ENCODE data around the gene WNT3. TPM values are rescaled to one million over a fixed set of nuclear protein-coding genes. Genes with fewer than 3 reads are reported as not detected.

Gene WNT3
- total and polyA plus RNA-seq, 4 donors = 0.74 to 2.9 (median 1.4) TPM

DNA sequence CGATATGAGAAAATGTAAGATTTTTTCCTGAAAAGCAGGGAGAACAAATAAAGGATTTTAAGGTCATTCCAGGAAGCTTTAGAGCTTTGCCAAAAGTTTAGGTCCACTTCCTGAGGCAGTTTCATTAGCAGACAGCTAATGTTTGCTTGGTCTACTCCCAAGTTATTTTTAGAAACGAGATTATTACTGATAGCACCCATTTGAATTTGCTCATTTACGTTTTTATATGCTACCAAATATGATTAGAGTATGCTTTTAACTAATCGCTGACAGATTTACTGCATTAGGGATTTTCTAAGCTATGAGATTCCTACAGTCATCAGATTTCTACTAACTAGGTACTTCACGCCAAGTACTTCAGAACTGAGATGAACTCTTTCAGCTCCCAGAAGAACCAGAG lies 98.1 kb downstream of the WNT3 start:
- peak in 2 of 3 donors; percentile 25 to 38 for DNase-seq

DNA sequence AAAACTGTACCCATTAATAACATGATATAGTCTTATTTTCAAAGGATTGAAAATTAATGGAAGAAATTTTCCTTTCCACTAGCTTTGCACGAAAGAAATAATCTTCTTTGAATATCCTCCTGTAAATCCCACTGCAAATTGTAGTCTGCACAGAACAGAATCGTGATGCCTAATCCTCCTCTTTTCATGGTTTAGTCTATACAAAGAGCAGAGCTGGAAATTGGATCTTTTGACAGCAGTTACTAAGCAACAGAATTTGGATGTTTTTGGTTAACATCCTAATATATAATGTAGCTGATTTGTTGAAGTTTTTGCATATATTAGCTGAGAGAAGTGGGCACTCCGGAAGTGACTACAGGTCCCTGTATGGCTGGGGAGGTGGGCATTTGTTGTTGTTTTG lies 98.6 kb downstream of the WNT3 start:
- Histone ChIP-seq H3K4me3 (no peak overlapping the region), H3K4me1 (ENCODE audit: control insufficient read depth in 5 of 5, insufficient read depth in 5 of 5, low read length in 5 of 5) (peaks cover 0 to 9% (median 5%) of the 10 kb centered on the region in 5 donors), H3K27ac (ENCODE audit: low read depth in 1 of 2, low read length in 1 of 2) (no peak overlapping the region), H3K9ac (ENCODE audit: insufficient read depth in 1 of 2, low read length in 2 of 2) (no peak overlapping the region), H3K9me3 (ENCODE audit: control insufficient read depth in 4 of 4, insufficient read depth in 3 of 4, low read length in 3 of 4) (no peaks in the 10 kb centered on the region), H3K27me3 (ENCODE audit: control insufficient read depth in 3 of 3, insufficient read depth in 3 of 3, low read length in 2 of 3) (no peaks in the 10 kb centered on the region), H3K36me3 (ENCODE audit: control insufficient read depth in 4 of 4, insufficient read depth in 4 of 4, low read length in 4 of 4) (peaks cover 4 to 6% (median 4%) of the 10 kb centered on the region in 4 donors)
- WGBS, 2 donors = 72 to 92% methylated on average over 3 of the region's 3 CpGs
- TF ChIP-seq, protein P1, sequence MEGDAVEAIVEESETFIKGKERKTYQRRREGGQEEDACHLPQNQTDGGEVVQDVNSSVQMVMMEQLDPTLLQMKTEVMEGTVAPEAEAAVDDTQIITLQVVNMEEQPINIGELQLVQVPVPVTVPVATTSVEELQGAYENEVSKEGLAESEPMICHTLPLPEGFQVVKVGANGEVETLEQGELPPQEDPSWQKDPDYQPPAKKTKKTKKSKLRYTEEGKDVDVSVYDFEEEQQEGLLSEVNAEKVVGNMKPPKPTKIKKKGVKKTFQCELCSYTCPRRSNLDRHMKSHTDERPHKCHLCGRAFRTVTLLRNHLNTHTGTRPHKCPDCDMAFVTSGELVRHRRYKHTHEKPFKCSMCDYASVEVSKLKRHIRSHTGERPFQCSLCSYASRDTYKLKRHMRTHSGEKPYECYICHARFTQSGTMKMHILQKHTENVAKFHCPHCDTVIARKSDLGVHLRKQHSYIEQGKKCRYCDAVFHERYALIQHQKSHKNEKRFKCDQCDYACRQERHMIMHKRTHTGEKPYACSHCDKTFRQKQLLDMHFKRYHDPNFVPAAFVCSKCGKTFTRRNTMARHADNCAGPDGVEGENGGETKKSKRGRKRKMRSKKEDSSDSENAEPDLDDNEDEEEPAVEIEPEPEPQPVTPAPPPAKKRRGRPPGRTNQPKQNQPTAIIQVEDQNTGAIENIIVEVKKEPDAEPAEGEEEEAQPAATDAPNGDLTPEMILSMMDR (IDR thresholded peaks at IDR 0.05; ENCODE audit: control extremely low read depth, extremely low read depth) = no peak
- DNase-seq (no peak), ATAC-seq (ENCODE audit: insufficient read depth, low FRiP score) (no peak)

More for the DNA sequence above, 98.1 kb downstream of the WNT3 start:
- Histone ChIP-seq H3K4me3 (no peak overlapping the region), H3K9me3 (ENCODE audit: control insufficient read depth in 4 of 4, insufficient read depth in 3 of 4, low read length in 3 of 4) (no peaks in the 10 kb centered on the region), H3K4me1 (ENCODE audit: control insufficient read depth in 5 of 5, insufficient read depth in 5 of 5, low read length in 5 of 5) (peaks cover 0 to 9% (median 5%) of the 10 kb centered on the region in 5 donors), H3K36me3 (ENCODE audit: control insufficient read depth in 4 of 4, insufficient read depth in 4 of 4, low read length in 4 of 4) (peaks cover 2 to 6% (median 4%) of the 10 kb centered on the region in 4 donors), H3K9ac (ENCODE audit: insufficient read depth in 1 of 2, low read length in 2 of 2) (no peak overlapping the region), H3K27ac (ENCODE audit: low read depth in 1 of 2, low read length in 1 of 2) (no peak overlapping the region), H3K27me3 (ENCODE audit: control insufficient read depth in 3 of 3, insufficient read depth in 3 of 3, low read length in 2 of 3) (no peaks in the 10 kb centered on the region)
- WGBS, 2 donors = 53 to 73% methylated on average over 5 of the region's 5 CpGs
- TF ChIP-seq, protein P1 (IDR thresholded peaks at IDR 0.05; ENCODE audit: control extremely low read depth, extremely low read depth) = no peak
- ATAC-seq (ENCODE audit: insufficient read depth, low FRiP score) = no peak

DNA sequence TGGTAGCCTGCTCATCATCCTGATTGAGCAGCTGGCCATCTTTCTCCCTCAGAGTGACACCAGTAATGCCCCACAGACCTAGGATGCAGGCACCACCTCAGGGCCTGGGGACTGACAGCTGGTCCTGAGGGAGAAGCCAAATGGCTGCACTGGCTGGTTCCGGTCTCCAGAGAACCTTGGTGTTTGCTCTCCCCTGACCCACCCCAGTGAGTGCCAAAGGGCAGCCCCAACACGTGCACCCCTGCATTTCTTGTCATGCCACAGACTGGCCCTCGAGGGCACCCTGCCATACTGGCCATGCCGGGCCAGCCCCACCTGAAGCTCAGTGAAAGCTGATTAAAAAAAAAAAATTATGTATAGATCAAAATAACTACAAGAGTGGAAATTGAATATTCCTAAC lies 100.5 kb downstream of the WNT3 start:
- DNase-seq = no peak
- Histone ChIP-seq H3K27ac (ENCODE audit: low read depth in 1 of 2, low read length in 1 of 2) (no peak overlapping the region), H3K4me3 (no peak overlapping the region), H3K4me1 (ENCODE audit: control insufficient read depth in 5 of 5, insufficient read depth in 5 of 5, low read length in 5 of 5) (peaks cover 0 to 9% (median 5%) of the 10 kb centered on the region in 5 donors), H3K9me3 (ENCODE audit: control insufficient read depth in 4 of 4, insufficient read depth in 3 of 4, low read length in 3 of 4) (no peaks in the 10 kb centered on the region), H3K9ac (ENCODE audit: insufficient read depth in 1 of 2, low read length in 2 of 2) (no peak overlapping the region), H3K27me3 (ENCODE audit: control insufficient read depth in 3 of 3, insufficient read depth in 3 of 3, low read length in 2 of 3) (no peaks in the 10 kb centered on the region), H3K36me3 (ENCODE audit: control insufficient read depth in 4 of 4, insufficient read depth in 4 of 4, low read length in 4 of 4) (peaks cover 4 to 9% (median 7%) of the 10 kb centered on the region in 4 donors)
- TF ChIP-seq, protein P1 (IDR thresholded peaks at IDR 0.05; ENCODE audit: control extremely low read depth, extremely low read depth) = no peak
- WGBS, 2 donors = 92 to 99% methylated on average over 4 of the region's 4 CpGs
- ATAC-seq (ENCODE audit: insufficient read depth, low FRiP score) = no peak

Other genes with a start within 250 kb of the WNT3 start
- 10 to 100 TPM; 18.0 to 18.7 TPM for gene ARL17A, start 239.0 kb downstream of the WNT3 start, total RNA-seq
- 1 to 10 TPM; 2.2 to 3.3 TPM for gene ARL17A, start 239.0 kb downstream of the WNT3 start, polyA plus RNA-seq
- gene NSF, start 228.0 kb downstream of the WNT3 start, total RNA-seq = 10 to 100 TPM; 28.8 to 41.9 TPM
- 10 to 100 TPM in 1 of 2 donors, 1 to 10 TPM in 1; 7.3 to 25.3 TPM for gene NSF, start 228.0 kb downstream of the WNT3 start, polyA plus RNA-seq
- gene WNT9B, start 32.9 kb upstream of the WNT3 start, total RNA-seq = under 1 TPM; 0.11 to 0.15 TPM
- under 1 TPM; 0.18 to 0.33 TPM for gene WNT9B, start 32.9 kb upstream of the WNT3 start, polyA plus RNA-seq
- 10 to 100 TPM; 49.6 to 52.9 TPM for gene GOSR2, start 104.5 kb upstream of the WNT3 start, total RNA-seq
- gene GOSR2, start 104.5 kb upstream of the WNT3 start, polyA plus RNA-seq = 10 to 100 TPM; 22.4 to 34.5 TPM
- under 1 TPM in 1 of 2 donors, not detected in 1; 0.37 TPM for gene RPRML, start 160.6 kb upstream of the WNT3 start, total RNA-seq
- gene RPRML, start 160.6 kb upstream of the WNT3 start, polyA plus RNA-seq = under 1 TPM in 1 of 2 donors, not detected in 1; 0.10 TPM